ENCODE data around the gene WDR3. TPM values are rescaled to one million over a fixed set of nuclear protein-coding genes. Genes with fewer than 3 reads are reported as not detected.
A peak's percentile ranks its signal among the peaks of the same experiment; 100 is the strongest.
"Not testable (repeated sequence)": the region's sequence is repeated elsewhere in the genome, so short reads cannot be mapped to it uniquely, and the experiment has no call there.

WDR3 gene
- total RNA-seq = 10.5 TPM

DNA sequence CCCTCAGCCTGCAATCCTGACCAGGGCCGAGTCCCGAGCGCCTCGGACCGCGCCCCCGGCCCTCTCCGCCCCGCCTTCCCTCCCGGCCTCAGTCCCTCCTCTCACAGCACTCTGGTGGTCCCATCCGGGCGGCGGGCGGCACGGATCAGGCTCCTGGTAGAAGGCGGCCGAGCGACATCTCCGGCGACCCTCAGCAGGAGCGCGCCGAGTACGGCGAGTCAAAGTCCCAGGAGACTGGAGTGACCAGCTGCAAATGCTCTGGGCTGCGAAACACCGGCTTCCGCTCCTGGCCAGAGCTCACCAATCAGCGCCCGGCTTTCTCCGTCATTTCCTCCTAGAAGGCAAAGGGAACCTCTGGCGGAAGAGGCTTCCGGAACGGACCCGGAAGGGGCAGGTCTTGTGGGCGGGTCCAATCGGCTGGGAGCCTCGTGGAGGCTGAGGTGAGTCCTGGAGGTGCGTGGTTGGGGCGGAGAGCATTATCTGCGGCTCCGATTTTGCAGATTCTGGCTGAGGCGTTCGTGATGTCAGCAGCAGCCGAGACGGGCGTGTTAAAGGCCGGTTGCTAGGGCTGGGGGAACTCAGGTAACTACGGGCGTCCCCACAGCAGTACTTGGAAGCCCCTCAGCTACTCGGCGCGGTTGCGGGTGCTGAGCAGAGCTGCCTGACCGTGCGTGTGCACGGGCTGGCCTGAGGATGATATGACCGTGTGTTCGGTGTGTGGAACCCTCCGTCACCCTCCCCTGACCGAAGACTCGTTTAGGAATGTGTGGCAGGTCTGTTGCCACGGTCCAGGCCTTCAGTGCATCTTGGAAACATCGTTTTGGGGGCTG lies at the start of gene WDR3, which contains the start of gene GDAP2:
Gene WDR3, plus strand, starts transcription at position 397 of the 830 bp plus-strand sequence. CDS start 3,581 bp downstream, outside the sequence.
Gene GDAP2, minus strand, starts transcription at position 279 of the 830 bp plus-strand sequence. CDS start 9,264 bp downstream, outside the sequence.
- DNase-seq (ENCODE audit: low read depth in 2 of 3, low spot score in 2 of 3) = peak; percentile 82 to 98 (median 95)

DNA sequence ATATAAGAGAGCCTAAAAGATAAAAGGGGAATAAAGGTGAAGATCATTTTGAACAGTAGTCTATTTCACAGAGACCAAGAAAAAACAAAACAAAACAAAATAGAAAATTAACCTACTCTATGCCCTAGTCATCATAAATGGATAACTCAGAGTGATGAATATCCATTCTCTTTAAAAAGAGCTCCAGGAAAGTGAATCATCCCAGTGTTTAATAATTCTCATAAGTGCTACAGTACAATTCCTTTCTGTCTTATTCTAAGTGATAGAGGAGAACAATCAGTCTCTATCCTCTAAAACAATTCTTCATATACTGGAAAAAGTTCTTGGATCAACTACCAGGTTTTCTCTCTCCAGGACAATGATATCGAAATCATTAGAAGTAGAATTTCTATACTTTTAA lies 45.9 kb upstream of the WDR3 start:
- no peak for DNase-seq (ENCODE audit: low read depth in 2 of 3, low spot score in 2 of 3)

DNA sequence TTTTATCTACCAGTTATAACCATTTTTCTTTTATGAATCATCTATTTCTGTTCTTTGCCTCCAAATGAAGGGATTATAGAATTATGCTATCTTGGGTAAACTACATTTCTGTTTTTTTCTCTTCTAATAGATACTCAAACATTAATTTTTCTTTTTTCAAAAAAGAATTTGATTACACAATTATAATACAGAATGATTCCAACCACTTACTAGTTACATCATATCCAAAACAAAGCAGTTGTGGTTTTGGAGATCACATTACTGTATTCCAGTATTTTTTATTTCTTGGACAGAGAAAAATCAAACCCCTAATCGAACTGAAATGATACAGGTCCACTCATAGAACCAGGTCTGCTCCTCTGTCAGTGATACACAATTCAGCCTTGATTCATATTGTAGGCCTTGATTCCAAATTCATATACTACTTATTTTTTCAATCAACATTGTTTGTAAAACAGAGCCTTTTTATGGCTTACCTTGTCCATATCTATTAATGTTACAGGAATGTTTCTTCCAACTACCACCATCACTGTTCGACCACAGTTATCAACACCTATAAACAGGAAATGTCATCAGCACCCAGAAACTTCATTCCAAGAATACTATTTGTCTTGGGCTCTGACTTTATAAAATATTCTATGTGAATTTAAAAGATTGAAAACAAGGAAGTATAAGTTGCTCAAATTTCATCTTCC lies 43.3 kb upstream of the WDR3 start:
- DNase-seq (ENCODE audit: low read depth in 2 of 3, low spot score in 2 of 3) = no peak

DNA sequence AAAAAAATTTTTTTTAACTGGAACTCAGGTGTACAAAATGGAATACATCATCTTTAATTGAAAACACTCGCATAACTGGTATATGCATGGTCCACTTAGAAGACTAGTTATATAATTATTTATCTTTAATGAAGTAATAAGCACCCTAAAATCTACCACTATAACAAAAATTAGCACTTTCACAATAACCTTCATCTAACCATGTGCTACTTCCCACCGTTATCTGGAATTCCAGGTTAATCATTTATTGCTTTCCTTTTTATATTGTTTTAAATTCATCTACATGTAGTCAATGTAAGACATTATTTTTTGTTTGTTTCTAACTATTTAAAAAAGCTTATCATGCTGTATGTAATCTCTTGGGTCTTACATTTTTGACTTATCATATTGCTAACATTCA lies 39.1 kb upstream of the WDR3 start:
- no peak for DNase-seq (ENCODE audit: low read depth in 2 of 3, low spot score in 2 of 3)

DNA sequence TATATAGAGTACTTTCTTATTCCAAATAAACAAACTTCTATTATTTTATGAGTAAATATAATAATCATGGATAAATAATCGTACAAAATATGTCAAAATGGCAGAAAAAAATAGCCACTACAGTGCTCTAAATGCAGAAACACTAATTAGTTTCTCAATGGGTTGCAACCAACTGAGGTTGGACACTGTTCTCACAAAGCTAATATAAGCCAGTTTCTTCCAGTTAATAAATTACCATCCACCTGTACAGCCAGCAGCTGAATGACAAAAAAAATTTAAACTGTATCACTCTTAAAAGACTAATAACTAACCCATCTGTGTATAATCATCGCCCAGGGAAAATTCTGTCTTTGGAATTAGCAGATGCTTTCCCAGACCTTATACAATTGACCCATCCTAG lies 37.0 kb upstream of the WDR3 start:
- DNase-seq (ENCODE audit: low read depth in 2 of 3, low spot score in 2 of 3) = no peak

DNA sequence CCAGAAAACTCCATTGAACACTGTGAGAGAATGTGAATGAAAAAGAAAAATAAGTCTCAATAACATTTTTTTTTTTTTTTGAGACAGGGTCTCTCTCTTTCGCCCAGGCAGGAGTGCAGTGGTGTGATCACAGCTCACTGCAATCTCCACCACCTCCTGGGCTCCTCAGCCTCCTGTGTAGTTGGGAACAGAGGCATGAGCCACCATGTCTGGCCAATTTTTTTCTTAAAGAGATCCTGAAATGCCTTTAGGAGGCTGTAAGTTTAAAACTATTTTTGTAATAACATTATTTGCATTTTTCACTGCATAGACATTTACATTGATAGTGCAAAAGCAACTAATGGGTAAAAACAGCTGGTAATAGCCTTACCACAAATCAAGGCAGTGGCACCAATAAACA lies 35.5 kb upstream of the WDR3 start:
- DNase-seq (ENCODE audit: low read depth in 2 of 3, low spot score in 2 of 3) = no peak

DNA sequence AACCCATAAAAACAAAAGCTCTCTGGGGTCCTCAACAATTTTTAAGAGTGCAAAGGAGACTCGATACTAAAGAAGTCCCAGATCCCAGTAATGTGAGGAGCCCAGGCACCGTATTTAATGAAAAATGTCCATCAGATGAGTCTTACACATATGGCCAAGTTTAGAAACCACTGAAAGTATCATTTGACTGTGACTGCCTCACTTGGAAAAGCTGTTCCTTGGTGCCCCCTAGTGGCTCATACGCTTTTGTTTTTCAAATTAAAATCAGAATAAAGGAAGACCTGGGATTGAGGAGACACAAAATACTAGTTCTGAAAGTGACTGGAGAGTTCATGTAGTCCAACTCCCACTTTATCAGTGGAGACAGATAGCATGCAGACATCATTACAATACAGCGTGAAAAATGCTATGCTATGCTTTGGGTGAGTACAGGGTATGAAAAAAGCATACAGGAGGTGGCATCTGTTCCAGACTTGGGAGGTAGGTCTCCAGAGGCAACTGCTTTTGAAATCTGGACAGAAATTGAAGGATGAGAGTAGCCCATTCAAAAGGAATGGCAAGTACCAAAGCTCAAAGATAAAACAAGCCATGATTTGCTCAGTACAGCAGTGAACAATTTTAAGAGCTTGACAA lies 33.9 kb upstream of the WDR3 start:
- peak; percentile 10 to 73 (median 53) for DNase-seq (ENCODE audit: low read depth in 2 of 3, low spot score in 2 of 3)

DNA sequence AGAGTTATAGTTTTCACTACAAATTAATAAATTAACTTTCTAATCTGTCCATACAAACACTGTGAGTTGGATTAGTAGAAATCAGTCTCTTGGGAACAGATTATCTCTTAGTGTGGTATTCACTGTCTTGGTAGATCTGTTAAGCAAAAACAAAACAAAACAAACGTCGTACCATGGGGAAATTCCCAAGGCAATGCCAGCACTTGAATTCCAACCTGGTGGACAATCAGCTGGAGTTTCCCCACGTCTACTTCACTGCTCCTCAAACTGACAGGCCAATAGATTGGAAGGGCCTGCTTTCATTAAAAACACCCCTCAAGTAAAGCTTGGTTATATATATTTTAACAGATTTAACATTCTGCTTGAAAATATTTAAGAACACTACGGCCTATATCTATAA lies 32.0 kb upstream of the WDR3 start:
- no peak for DNase-seq (ENCODE audit: low read depth in 2 of 3, low spot score in 2 of 3)

DNA sequence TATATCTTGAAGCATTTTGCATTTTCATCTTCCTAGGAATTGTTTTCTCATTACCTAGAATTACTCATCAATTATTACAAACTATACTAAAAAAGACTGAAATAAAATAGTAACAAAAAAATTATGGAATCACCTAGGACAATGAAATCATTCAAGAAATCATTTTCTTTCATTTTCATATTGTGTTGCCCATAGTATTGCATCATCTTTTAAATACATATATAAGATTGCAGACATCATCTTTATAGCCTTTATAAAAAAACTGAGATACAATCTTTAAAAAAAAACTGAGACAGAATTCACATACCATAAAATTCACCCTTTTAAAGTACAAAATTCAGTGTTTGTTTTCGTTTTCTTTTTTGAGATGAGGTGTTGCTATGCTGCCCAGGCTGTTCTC lies 29.7 kb upstream of the WDR3 start:
- no peak for DNase-seq (ENCODE audit: low read depth in 2 of 3, low spot score in 2 of 3)

DNA sequence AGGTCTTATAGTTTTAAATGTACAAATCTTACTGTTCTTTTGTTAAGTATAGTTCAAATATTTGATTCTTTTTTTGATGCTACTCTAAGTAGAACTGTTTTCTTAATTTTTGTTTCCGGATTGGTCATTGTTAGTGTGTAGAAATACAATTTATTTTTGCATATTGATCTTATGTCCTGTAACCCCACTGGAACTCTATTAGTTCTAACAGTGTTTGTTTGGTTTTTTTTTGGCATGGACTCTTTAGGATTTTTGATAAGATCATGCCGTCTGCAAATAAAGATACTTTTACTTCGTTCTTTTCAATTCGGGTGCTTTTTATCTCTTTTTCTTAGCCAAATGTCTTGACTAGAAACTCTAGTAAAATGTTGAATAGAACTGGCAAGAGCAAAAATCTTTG lies 26.6 kb upstream of the WDR3 start:
- no peak for DNase-seq (ENCODE audit: low read depth in 2 of 3, low spot score in 2 of 3)

DNA sequence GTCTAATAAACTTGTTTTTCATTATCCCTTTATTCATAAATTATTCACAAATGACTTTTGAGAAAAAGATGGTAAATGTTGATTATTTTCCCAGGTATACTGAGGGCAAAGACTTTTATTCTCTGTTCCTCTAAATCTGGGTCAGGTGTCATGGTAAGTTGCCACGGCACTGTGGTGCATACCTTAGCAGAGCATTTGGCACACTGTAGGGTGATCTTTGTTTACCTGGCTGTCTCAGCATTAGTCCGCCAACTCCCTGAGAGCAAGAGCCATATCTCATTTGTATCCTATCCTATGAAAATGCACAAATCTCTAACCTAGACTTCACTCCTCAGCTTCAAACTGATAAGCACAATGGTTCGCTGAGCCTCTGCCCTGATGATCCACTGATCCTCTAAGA lies 25.1 kb upstream of the WDR3 start:
- DNase-seq (ENCODE audit: low read depth in 2 of 3, low spot score in 2 of 3) = no peak

DNA sequence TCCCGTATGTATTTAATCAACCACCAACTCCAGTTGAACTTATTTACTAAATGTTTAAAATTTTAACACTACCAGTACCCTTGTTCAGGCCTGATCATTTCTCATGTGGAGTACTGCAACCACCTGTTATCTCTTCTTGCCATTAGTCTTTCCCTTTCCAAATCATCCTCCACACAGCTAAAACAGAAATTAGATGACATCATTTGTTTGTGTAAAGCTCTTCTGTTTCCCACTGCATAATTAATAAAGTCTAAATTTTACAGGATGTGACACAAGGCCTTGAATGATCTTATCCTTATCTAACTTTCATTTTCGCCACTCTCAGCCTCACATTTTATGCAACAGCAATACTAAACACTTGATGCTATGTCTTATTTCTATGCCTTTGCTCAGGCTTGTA lies 24.5 kb upstream of the WDR3 start:
- DNase-seq (ENCODE audit: low read depth in 2 of 3, low spot score in 2 of 3) = no peak

DNA sequence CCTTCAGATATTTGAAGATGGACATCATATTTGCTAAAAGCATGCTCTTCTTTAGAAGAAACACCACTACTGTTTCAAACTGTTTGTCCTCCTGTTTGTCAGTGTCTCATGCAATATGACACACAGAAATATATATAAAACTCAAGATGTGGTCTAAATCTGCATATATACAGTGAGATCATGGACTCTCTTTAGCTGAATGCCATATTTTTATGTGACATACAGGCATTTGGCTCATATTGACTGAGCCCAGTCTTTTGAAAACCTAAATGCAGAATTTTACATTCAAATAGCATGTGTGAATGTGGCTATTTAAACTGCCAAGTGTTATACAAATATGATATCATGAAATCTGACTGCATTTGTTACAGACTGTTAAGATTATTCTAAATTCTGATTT lies 18.5 kb upstream of the WDR3 start:
- DNase-seq (ENCODE audit: low read depth in 2 of 3, low spot score in 2 of 3) = no peak

DNA sequence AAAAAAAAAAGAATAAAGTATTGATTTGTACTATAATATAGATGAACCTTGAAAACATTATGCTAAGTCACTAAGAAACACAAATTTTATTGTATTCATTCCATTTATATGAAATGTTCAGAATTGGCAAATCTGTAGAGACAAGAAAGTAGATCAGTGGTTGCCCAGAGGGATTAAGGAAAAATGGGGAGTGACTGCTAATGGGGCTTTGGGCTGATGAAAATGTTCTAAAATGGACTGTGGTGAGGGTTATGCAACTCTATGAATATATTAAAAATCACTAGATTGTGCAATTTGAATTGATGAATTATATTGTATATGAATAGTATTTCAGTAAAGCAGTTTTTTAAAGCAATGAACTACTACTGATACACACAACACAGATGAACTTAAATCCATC lies 10.2 kb upstream of the WDR3 start:
- DNase-seq (ENCODE audit: low read depth in 2 of 3, low spot score in 2 of 3) = no peak

DNA sequence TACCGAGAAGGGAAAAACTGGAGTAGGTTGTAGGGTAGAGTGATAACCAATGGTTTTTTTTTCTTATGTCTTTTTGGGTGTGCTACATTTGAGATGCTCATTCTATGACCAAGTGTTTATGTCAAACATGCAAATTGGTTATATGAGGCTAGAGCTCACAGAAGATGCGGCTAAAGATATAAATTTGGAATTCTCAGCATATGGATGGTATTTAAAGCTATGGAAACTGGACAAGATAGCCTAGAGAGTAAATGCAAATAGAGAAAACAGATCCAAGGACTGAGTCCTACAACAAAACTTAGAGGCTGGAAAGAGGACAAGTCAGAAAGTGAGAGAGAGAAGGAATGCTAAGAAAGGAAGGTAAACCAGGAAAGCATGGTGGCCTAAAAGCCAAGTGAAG lies 7.5 kb upstream of the WDR3 start:
- DNase-seq (ENCODE audit: low read depth in 2 of 3, low spot score in 2 of 3) = no peak

DNA sequence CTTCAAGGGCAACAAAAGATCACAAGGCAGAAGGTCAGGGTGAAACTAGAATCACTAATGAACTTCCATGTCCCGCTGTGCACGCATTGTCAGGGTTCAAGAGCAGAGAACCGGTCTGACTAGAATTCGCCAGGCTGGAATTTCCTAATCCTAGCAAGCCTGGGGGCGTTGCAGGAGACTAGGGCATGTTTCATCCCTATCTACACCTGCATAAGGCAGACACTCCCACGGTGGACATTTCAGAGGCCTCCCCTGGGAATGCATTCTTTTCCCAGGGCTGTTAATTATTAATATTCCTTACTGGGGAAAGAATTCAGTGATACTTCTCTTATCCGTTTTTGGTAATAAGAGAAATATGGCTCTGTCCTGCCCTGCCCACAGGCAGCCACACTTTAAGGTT lies 6.8 kb upstream of the WDR3 start:
- DNase-seq (ENCODE audit: low read depth in 2 of 3, low spot score in 2 of 3) = not testable (repeated sequence)

DNA sequence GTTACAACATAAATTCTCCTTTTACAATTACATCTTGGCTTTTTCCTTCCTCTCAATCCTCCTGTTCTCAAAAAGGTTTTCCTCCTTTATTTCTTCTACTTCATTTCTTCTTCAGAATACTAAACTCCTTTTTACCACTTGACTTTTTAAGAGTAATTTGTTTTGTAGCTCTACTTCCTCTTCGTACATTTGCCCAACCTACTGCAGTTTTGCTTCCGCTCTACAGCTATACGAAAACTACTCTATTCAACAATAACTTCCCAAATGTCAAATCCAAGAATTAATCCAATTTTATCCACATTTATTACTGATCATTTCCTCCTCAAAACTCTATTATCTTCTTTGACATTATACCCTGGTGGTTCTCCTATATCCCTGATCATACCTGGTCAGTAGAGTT lies 3.6 kb upstream of the WDR3 start:
- peak in 1 of 3 donors; percentile 18 for DNase-seq (ENCODE audit: low read depth in 2 of 3, low spot score in 2 of 3)

DNA sequence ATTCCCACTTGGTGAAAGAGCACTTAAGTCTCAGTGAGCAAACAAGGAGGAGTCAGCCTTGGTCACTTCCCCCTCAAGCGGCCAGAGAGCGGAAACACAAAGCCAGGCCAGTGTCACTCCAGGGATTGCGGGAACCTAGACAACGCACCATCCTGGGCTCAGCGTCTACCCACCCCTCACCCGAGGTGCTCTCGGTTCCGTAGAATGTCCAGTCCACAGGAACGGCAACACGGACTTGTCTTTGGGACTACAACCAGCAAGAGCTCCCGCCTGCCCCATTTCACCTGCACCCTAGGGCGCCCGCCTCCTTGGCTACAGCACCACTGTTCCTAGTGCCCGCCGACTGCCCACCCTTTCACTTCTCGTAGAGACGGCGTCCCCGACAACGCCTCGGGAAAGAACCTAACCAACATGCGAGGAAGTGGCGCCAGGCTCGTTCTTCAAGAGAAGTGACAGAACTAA lies 627 bp upstream of the WDR3 start:
- peak; percentile 4 to 74 (median 33) for DNase-seq (ENCODE audit: low read depth in 2 of 3, low spot score in 2 of 3)

DNA sequence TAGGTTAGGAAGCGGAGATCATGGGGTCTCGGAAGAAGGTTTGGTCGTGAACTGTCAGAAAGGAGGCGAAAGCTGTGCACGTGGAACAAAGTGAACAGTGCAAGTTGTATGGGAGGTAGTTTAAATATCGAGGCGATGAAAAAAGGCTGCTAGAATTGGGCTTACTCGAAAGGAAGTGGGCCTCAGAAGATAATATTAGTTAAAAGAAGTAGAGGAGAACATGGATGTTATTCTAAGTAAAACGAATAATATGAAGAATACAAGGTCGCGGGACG lies 571 bp downstream of the WDR3 start:
- DNase-seq (ENCODE audit: low read depth in 2 of 3, low spot score in 2 of 3) = no peak

DNA sequence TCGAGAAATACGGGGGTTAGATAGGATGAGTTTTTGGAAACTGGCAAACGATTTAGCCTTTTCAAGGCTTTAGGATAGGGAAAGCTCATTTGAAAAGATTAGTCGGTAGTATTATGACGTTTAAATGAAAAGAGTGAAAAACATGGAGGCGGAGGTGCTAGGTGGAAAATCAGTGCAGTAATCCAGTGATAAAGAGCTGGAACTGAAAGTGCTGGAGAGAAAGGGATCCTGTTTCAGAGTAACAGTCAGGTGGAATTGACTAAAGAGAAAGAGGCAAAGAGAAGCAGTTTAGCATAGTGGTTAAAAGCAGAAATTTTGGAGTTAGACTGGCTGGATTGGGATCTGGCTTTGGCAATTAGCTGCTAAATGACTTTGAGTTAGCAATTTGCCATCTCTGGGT lies 945 bp downstream of the WDR3 start:
- DNase-seq (ENCODE audit: low read depth in 2 of 3, low spot score in 2 of 3) = peak in 1 of 3 donors; percentile 0

DNA sequence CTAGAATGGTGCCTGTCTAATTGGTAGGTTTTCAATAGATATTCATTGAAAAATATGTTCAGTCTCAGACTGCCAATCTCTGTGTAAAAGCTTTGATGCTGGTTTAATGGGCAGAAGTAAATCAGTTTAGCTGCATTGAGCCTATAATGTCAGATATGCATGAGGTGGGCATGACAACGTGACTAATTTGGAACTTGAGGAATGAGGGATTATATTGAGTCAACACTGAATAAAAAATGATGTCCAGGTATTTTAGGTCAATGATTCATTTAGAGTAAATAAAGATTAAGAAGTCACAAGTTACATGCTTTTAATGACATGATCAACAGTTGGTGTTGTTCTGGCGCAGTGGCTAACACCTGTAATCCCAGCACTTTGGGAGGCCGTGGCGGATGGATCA lies 3.0 kb downstream of the WDR3 start:
- DNase-seq (ENCODE audit: low read depth in 2 of 3, low spot score in 2 of 3) = no peak

DNA sequence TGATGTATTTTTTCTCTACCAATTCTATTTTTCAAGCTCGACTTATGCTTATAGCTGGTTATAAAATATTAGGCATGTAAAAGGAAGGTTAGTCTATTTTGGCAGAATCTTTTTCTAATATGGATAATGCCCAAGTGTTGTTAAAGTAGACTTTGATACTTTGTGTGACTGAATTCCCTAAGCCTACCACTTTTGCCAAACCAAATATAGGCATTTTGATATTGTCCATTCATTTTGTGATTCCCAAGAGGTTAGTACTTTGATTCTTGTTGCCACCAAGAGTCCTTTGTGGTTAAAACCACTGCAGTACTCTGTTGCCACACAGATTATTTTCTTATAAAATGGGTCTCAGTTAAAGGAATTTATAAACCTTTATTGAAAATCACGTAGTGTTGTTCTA lies 4.2 kb downstream of the WDR3 start:
- DNase-seq (ENCODE audit: low read depth in 2 of 3, low spot score in 2 of 3) = no peak
